Osteocyte (in vitro differentiated cells): ENCODE data around the gene CREB1. TPM values are rescaled to one million over a fixed set of nuclear protein-coding genes. Genes with fewer than 3 reads are reported as not detected.

Experiments used
- DNase-seq: peaks from one replicate; pipeline ENCODE4 v3.0.0; 2021; ENCODE audit warnings: mixed read lengths; ENCODE audit not compliant: unreplicated experiment; ENCODE audit errors: extremely low spot score
- H3K27ac Mint-ChIP-seq: one replicate; pipeline ENCODE4 v1.8.0; 2021; ENCODE audit warnings: mild to moderate bottlenecking, mixed read lengths; ENCODE audit not compliant: unreplicated experiment
- H3K27me3 Mint-ChIP-seq: one replicate; pipeline ENCODE4 v1.8.0; 2021; ENCODE audit warnings: mixed read lengths; ENCODE audit not compliant: unreplicated experiment
- H3K36me3 Mint-ChIP-seq: one replicate; pipeline ENCODE4 v1.8.0; 2021; ENCODE audit warnings: mixed read lengths; ENCODE audit not compliant: unreplicated experiment
- H3K4me1 Mint-ChIP-seq: one replicate; pipeline ENCODE4 v1.8.0; 2021; ENCODE audit warnings: mixed read lengths; ENCODE audit not compliant: unreplicated experiment
- H3K4me3 Mint-ChIP-seq: one replicate; pipeline ENCODE4 v1.8.0; 2021; ENCODE audit warnings: mild to moderate bottlenecking, moderate library complexity, mixed read lengths; ENCODE audit not compliant: unreplicated experiment
- H3K9me3 Mint-ChIP-seq: one replicate; pipeline ENCODE4 v1.8.0; 2021; ENCODE audit warnings: mixed read lengths; ENCODE audit not compliant: unreplicated experiment
- total RNA-seq: library from RNA; stranded (reverse); gene quantifications from 2 replicates; pipeline ENCODE4 v1.2.1, GENCODE V29; 2021
- TF ChIP-seq, protein P1 (sequence below): fragments of 200-600 bp; sonication (generic); IDR thresholded peaks from 2 replicates; pipeline ENCODE4 v1.5.0; 2021; ENCODE audit warnings: antibody characterized with exemption, mild to moderate bottlenecking, moderate library complexity

Gene CREB1
- total RNA-seq, 1 donor from 2014 or later = 74.2 TPM

DNA sequence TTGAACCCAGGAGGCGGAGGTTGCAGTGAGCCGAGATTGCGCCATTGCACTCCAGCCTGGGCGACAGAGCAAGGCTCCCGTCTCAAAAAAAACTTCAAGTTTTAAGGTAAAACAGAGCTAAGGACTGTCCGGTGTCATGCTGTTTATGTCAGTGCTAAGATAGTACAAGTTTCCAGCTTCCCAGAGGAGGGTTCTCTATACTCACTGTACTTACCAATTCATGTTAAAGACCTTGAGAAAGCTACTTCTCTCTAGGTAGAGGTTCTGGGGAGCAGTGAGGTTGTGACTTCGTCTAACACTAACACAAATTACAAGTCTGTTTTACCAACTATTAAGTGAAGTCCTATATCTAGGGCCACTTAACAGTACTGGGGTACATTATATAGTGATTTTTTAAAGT, 76.6 kb downstream of the CREB1 start:
- Mint-ChIP-seq H3K4me1 (no peaks in the 10 kb centered on the region), H3K4me3 (no peak overlapping the region), H3K27ac (no peak overlapping the region), H3K36me3 (peaks cover 16% of the 10 kb centered on the region), H3K27me3 (no peaks in the 10 kb centered on the region), H3K9me3 (no peaks in the 10 kb centered on the region)
- TF ChIP-seq, protein P1, sequence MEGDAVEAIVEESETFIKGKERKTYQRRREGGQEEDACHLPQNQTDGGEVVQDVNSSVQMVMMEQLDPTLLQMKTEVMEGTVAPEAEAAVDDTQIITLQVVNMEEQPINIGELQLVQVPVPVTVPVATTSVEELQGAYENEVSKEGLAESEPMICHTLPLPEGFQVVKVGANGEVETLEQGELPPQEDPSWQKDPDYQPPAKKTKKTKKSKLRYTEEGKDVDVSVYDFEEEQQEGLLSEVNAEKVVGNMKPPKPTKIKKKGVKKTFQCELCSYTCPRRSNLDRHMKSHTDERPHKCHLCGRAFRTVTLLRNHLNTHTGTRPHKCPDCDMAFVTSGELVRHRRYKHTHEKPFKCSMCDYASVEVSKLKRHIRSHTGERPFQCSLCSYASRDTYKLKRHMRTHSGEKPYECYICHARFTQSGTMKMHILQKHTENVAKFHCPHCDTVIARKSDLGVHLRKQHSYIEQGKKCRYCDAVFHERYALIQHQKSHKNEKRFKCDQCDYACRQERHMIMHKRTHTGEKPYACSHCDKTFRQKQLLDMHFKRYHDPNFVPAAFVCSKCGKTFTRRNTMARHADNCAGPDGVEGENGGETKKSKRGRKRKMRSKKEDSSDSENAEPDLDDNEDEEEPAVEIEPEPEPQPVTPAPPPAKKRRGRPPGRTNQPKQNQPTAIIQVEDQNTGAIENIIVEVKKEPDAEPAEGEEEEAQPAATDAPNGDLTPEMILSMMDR = no peak
- no peak for DNase-seq

DNA sequence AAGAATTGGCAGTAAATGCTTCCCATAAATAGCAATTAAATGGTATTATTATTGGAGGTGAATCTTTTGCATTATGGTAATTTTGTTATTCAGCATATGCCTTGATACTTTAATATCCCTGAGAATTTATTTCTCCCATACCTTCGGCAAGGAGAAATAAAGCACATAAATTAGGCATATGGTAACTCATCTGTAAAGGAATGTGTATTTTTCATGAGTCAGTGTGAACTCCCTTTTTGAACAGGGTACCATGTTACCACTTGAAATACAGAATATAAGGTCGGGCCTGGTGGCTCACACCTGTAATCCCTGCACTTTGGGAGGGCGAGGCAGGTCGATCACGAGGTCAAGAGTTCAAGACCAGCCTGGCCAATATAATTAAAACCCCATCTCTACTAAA, 77.1 kb downstream of the CREB1 start:
- DNase-seq = no peak
- Mint-ChIP-seq H3K9me3 (no peaks in the 10 kb centered on the region), H3K4me3 (no peak overlapping the region), H3K36me3 (peaks cover 13% of the 10 kb centered on the region), H3K27ac (no peak overlapping the region), H3K4me1 (no peaks in the 10 kb centered on the region), H3K27me3 (no peaks in the 10 kb centered on the region)
- TF ChIP-seq, protein P1 = no peak

GRCh38 chr2:207612714-207613113, 83.0 kb downstream of the CREB1 start:
- H3K27ac Mint-ChIP-seq = no peak overlapping the region
- no peaks in the 10 kb centered on the region for H3K27me3 Mint-ChIP-seq
- no peak overlapping the region for H3K4me3 Mint-ChIP-seq
- TF ChIP-seq, protein P1 = no peak
- DNase-seq = no peak
- peaks cover 16% of the 10 kb centered on the region for H3K36me3 Mint-ChIP-seq
- H3K4me1 Mint-ChIP-seq = peaks cover 19% of the 10 kb centered on the region
- H3K9me3 Mint-ChIP-seq = no peaks in the 10 kb centered on the region

DNA sequence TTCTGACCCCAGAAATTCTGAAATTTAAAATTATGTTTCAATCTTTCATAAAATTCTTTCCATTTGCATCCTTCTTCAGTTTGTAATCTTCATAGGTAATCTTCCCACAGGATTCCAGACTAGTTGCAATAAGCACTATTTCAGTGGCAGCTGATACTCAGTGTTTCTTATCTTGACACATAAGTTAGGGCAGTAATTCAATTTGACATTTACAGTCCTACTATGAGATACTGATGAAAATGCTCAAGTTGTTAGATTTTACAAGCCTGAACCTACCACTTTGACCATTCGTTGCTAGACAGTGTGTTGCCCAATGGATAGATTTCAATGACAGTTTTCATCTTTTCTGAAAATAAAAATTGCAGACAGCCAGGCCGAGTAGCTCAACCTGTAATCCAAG, 85.1 kb downstream of the CREB1 start:
- Mint-ChIP-seq H3K4me1 (peaks cover 23% of the 10 kb centered on the region), H3K9me3 (no peaks in the 10 kb centered on the region), H3K27me3 (no peaks in the 10 kb centered on the region), H3K27ac (peak overlapping the region; percentile 11), H3K4me3 (no peak overlapping the region), H3K36me3 (peaks cover 14% of the 10 kb centered on the region)
- TF ChIP-seq, protein P1 = no peak
- no peak for DNase-seq

DNA sequence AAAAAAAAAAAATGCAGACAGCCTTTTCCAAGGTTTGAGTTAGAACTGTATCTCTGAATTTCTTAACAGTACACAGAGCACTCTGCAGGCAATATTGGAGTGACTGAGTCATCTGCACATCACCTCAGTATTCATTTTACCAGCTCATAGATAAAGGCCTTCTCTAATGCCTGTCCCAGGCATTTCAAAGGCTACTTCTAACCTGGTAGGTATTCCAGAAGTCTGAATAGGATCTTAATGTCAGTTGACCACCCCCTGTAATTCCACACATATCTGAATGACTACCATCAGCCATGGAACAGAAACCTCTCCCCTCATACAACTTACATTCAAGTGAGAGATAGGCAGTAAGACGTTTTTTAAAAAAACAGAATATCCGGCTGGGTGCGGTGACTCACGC, 86.4 kb downstream of the CREB1 start:
- TF ChIP-seq, protein P1 = no peak

More for the DNA sequence above, 86.4 kb downstream of the CREB1 start:
- peaks cover 22% of the 10 kb centered on the region for H3K36me3 Mint-ChIP-seq
- H3K27ac Mint-ChIP-seq = peak overlapping the region; percentile 84
- no peak for DNase-seq
- peaks cover 24% of the 10 kb centered on the region for H3K4me1 Mint-ChIP-seq
- H3K4me3 Mint-ChIP-seq = no peak overlapping the region
- no peaks in the 10 kb centered on the region for H3K9me3 Mint-ChIP-seq
- H3K27me3 Mint-ChIP-seq = no peaks in the 10 kb centered on the region
